Esophagus muscularis mucosa (tissue), 4 donors: ENCODE measurements around the gene TMEFF2. TPM values are rescaled to one million over a fixed set of nuclear protein-coding genes. Genes with fewer than 3 reads are reported as not detected.

Experiments used
- DNase-seq: peaks from one replicate; pipeline ENCODE4 v3.0.0-alpha.2; 2017; ENCODE audit errors: extremely low spot score
- H3K27ac ChIP-seq, 4 donors: fragments of 200-600 bp; sonication (generic); replicated peaks in 1 of 4; 1 replicate in 3 of 4; 2 replicates in 1 of 4; pipeline ENCODE4 v1.5.1; 2016 to 2019; ENCODE audit warnings: mild to moderate bottlenecking in 1 of 4
- H3K27me3 ChIP-seq, 4 donors: fragments of 200-600 bp; sonication (generic); one replicate each; pipeline versions ENCODE4 v1.5.1 to v1.6.0; 2016 to 2019
- H3K36me3 ChIP-seq, 4 donors: fragments of 200-600 bp; sonication (generic); one replicate each; pipeline ENCODE4 v1.5.1; 2016 to 2019
- H3K4me1 ChIP-seq, 4 donors: fragments of 200-600 bp; sonication (generic); one replicate each; pipeline ENCODE4 v1.5.1; 2016 to 2019
- H3K4me3 ChIP-seq, 4 donors: fragments of 200-600 bp; sonication (generic); 1 replicate in 2 of 4; 2 replicates in 2 of 4; pipeline ENCODE4 v1.5.1; 2016 to 2019; ENCODE audit warnings: mild to moderate bottlenecking in 4 of 4, moderate library complexity in 1 of 4
- H3K9me3 ChIP-seq, 4 donors: fragments of 200-600 bp; sonication (generic); 1 replicate in 3 of 4; 2 replicates in 1 of 4; pipeline ENCODE4 v1.5.1; 2016 to 2019
- CTCF ChIP-seq, 3 experiments: fragments of 200-600 bp in 2 of 3; fragments of 450-650 bp in 1 of 3; sonication (generic) in 2 of 3; IDR thresholded peaks; one replicate each; pipeline ENCODE4 v1.5.1; 2017 to 2019; ENCODE audit warnings: antibody characterized with exemption in 3 of 3, mild to moderate bottlenecking in 2 of 3, moderate library complexity in 1 of 3
- EP300 ChIP-seq: sonication (generic); formaldehyde crosslinking; IDR thresholded peaks from one replicate; pipeline ENCODE4 v1.6.1; 2017; ENCODE audit warnings: antibody characterized with exemption
- POLR2A ChIP-seq: fragments of 450-650 bp; IDR thresholded peaks from one replicate; pipeline ENCODE4 v1.6.1; 2017; ENCODE audit warnings: antibody characterized with exemption, moderate library complexity, mild to moderate bottlenecking, low read depth
- POLR2AphosphoS5 ChIP-seq, 2 donors: sonication (generic); formaldehyde crosslinking; IDR thresholded peaks; one replicate each; pipeline ENCODE4 v1.6.1; 2017; ENCODE audit warnings: antibody characterized with exemption in 2 of 2
- WGBS: methylation state at CpG from one replicate; pipeline ENCODE4 v1.1.5; 2018; 5-methylcytosine and 5-hydroxymethylcytosine counted together
- intact Hi-C: fragments of 100-400 bp; cut with DNase I; formaldehyde crosslinking; loops from one replicate; pipeline ENCODE4 v1.15.1; 2023
- total RNA-seq, 4 donors: library from RNA; depleted of rRNA; stranded (reverse); fragments of >200 nt; gene quantifications; one replicate each; pipeline versions ENCODE4 v1.1.0 to v1.2.1, GENCODE V29; 2016

TMEFF2 gene
- total RNA-seq, 4 donors from 2014 or later, result 0.42 to 1.7 (median 0.55) TPM

GRCh38 chr2:192228685-192229084 lies 34.0 kb upstream of the TMEFF2 start:
- no peaks in the 10 kb centered on the region for H3K9me3 ChIP-seq
- no peaks in the 10 kb centered on the region for H3K4me1 ChIP-seq
- H3K36me3 ChIP-seq, result no peaks in the 10 kb centered on the region
- no peak for DNase-seq
- no peak for TF ChIP-seq POLR2A
- no peak for TF ChIP-seq CTCF (IDR thresholded peaks at IDR 0.05)
- H3K27me3 ChIP-seq, result no peaks in the 10 kb centered on the region
- no peak overlapping the region for H3K4me3 ChIP-seq
- intact Hi-C loops, result no loop called here
- no peak overlapping the region for H3K27ac ChIP-seq

- no peaks in the 10 kb centered on the region for H3K36me3 ChIP-seq
- H3K27ac ChIP-seq, result no peak overlapping the region
- no peaks in the 10 kb centered on the region for H3K9me3 ChIP-seq
- H3K27me3 ChIP-seq, result no peaks in the 10 kb centered on the region
- TF ChIP-seq EP300 (no peak), CTCF (IDR thresholded peaks at IDR 0.05) (no peak), POLR2A (no peak), POLR2AphosphoS5 (IDR thresholded peaks at IDR 0.05) (no peak)
- DNase-seq, result no peak
- WGBS, result 89% methylated on average over 1 of the region's 1 CpG
- intact Hi-C loops, result no loop called here
- H3K4me3 ChIP-seq, result no peak overlapping the region
- H3K4me1 ChIP-seq, result no peaks in the 10 kb centered on the region
Measured at GRCh38 chr2:192218970-192219369, 24.2 kb upstream of the TMEFF2 start.

GRCh38 chr2:192218377-192218776 lies 23.6 kb upstream of the TMEFF2 start:
- Histone ChIP-seq H3K27ac (no peak overlapping the region), H3K9me3 (no peaks in the 10 kb centered on the region), H3K4me3 (no peak overlapping the region), H3K36me3 (no peaks in the 10 kb centered on the region), H3K27me3 (no peaks in the 10 kb centered on the region), H3K4me1 (no peaks in the 10 kb centered on the region)
- intact Hi-C loops, result no loop called here
- no peak for TF ChIP-seq POLR2A
- no peak for TF ChIP-seq POLR2AphosphoS5 (IDR thresholded peaks at IDR 0.05)
- no peak for TF ChIP-seq CTCF (IDR thresholded peaks at IDR 0.05)
- no peak for TF ChIP-seq EP300
- DNase-seq, result no peak
- WGBS, result 86% methylated on average over 2 of the region's 2 CpGs

- TF ChIP-seq CTCF (IDR thresholded peaks at IDR 0.05), result no peak
- no peak for TF ChIP-seq POLR2A
- no peak for TF ChIP-seq POLR2AphosphoS5 (IDR thresholded peaks at IDR 0.05)
- no peak for TF ChIP-seq EP300
- Histone ChIP-seq H3K27ac (no peak overlapping the region), H3K4me3 (no peak overlapping the region), H3K4me1 (no peaks in the 10 kb centered on the region), H3K36me3 (no peaks in the 10 kb centered on the region), H3K9me3 (no peaks in the 10 kb centered on the region), H3K27me3 (no peaks in the 10 kb centered on the region)
- intact Hi-C loops, result no loop called here
- DNase-seq, result no peak
- 77% methylated on average over 3 of the region's 3 CpGs for WGBS
Measured at GRCh38 chr2:192216336-192216735, 21.6 kb upstream of the TMEFF2 start.

GRCh38 chr2:192215096-192215877 lies 20.6 kb upstream of the TMEFF2 start:
- H3K4me1 ChIP-seq, result no peaks in the 10 kb centered on the region
- no peaks in the 10 kb centered on the region for H3K27me3 ChIP-seq
- intact Hi-C loops, result no loop called here
- no peak for TF ChIP-seq POLR2A
- H3K9me3 ChIP-seq, result no peaks in the 10 kb centered on the region
- no peaks in the 10 kb centered on the region for H3K36me3 ChIP-seq
- no peak overlapping the region for H3K4me3 ChIP-seq
- no peak overlapping the region for H3K27ac ChIP-seq
- DNase-seq, result no peak
